Thyroid gland (tissue), 4 donors: ENCODE measurements around the gene SNX8. TPM values are rescaled to one million over a fixed set of nuclear protein-coding genes. Genes with fewer than 3 reads are reported as not detected.

Source experiments
- DNase-seq, 2 donors: peaks; one replicate each; pipeline ENCODE4 v3.0.0-alpha.2; 2019
- H3K27ac ChIP-seq, 3 donors: fragments of 200-600 bp; sonication (generic); 1 replicate in 2 of 3; 2 replicates in 1 of 3; pipeline ENCODE4 v1.5.1; 2016 to 2019; ENCODE audit warnings: mild to moderate bottlenecking in 1 of 3, moderate library complexity in 1 of 3
- H3K27me3 ChIP-seq: fragments of 200-600 bp; sonication (generic); one replicate; pipeline ENCODE4 v1.5.1; 2019
- H3K36me3 ChIP-seq, 2 donors: fragments of 200-600 bp; sonication (generic); one replicate each; pipeline ENCODE4 v1.5.1; 2016 to 2019
- H3K4me1 ChIP-seq, 2 donors: fragments of 200-600 bp; sonication (generic); one replicate each; pipeline ENCODE4 v1.5.1; 2017 to 2019
- H3K4me3 ChIP-seq, 3 donors: fragments of 200-600 bp; sonication (generic); replicated peaks in 1 of 3; 1 replicate in 2 of 3; 2 replicates in 1 of 3; pipeline ENCODE4 v1.5.1; 2016; ENCODE audit warnings: mild to moderate bottlenecking in 1 of 3
- H3K9me3 ChIP-seq: fragments of 200-600 bp; sonication (generic); one replicate; pipeline ENCODE4 v1.5.1; 2017
- POLR2A ChIP-seq, 2 donors: fragments of 450-650 bp; IDR thresholded peaks; one replicate each; pipeline ENCODE4 v1.6.1; 2017; ENCODE audit warnings: antibody characterized with exemption in 2 of 2, mild to moderate bottlenecking in 2 of 2, moderate library complexity in 1 of 2
- WGBS, 2 donors: methylation state at CpG; one replicate each; pipeline ENCODE4 v1.1.5; 2017; 5-methylcytosine and 5-hydroxymethylcytosine counted together
- intact Hi-C: fragments of 100-400 bp; cut with DNase I; formaldehyde crosslinking; loops from one replicate; pipeline ENCODE4 v1.15.1; 2023
- total RNA-seq, 4 donors: library from RNA; depleted of rRNA; stranded (reverse); fragments of >200 nt; gene quantifications; one replicate each; pipeline ENCODE4 v1.2.3, GENCODE V29; 2016
- TF ChIP-seq, protein P1 (sequence below), 6 experiments: fragments of 200-600 bp in 3 of 6; fragments of 450-650 bp in 3 of 6; sonication (generic) in 3 of 6; IDR thresholded peaks; one replicate each; pipeline ENCODE4 v1.5.1; 2016 to 2019; ENCODE audit warnings: antibody characterized with exemption in 6 of 6, mild to moderate bottlenecking in 2 of 6, inconsistent platforms in 1 of 6, moderate library complexity in 1 of 6

Gene SNX8
- total RNA-seq, 4 donors from 2014 or later, result 12.0 to 40.5 (median 23.4) TPM

DNA sequence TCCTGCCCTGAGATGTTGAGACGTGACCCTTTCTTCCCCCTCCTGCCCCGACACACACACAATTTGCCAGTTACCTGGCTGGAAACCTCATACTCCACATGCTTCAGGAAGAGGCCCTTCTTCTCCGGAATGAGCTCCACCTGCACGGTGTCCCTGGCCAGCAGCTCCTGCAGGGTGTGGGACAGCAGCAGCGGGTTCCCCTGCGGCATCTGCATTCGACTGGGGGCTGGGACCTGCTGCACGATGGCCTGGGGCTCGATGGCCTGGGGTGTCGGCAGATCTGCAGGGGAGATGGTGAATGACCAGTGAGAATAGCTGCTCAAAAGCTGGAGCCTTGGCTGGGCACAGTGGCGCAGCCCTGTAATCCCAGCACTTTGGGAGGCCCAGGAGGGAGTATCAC, 36.2 kb downstream of the SNX8 start:
- TF ChIP-seq POLR2A (IDR thresholded peaks at IDR 0.05), result no peak
- TF ChIP-seq, protein P1, sequence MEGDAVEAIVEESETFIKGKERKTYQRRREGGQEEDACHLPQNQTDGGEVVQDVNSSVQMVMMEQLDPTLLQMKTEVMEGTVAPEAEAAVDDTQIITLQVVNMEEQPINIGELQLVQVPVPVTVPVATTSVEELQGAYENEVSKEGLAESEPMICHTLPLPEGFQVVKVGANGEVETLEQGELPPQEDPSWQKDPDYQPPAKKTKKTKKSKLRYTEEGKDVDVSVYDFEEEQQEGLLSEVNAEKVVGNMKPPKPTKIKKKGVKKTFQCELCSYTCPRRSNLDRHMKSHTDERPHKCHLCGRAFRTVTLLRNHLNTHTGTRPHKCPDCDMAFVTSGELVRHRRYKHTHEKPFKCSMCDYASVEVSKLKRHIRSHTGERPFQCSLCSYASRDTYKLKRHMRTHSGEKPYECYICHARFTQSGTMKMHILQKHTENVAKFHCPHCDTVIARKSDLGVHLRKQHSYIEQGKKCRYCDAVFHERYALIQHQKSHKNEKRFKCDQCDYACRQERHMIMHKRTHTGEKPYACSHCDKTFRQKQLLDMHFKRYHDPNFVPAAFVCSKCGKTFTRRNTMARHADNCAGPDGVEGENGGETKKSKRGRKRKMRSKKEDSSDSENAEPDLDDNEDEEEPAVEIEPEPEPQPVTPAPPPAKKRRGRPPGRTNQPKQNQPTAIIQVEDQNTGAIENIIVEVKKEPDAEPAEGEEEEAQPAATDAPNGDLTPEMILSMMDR (IDR thresholded peaks at IDR 0.05), result no peak
- Histone ChIP-seq H3K36me3 (peaks cover 0 to 6% of the 10 kb centered on the region in 2 donors), H3K9me3 (no peaks in the 10 kb centered on the region), H3K4me3 (no peak overlapping the region), H3K27me3 (no peaks in the 10 kb centered on the region), H3K4me1 (peaks cover 5 to 9% of the 10 kb centered on the region in 2 donors), H3K27ac (no peak overlapping the region)
- WGBS, 2 donors, result 91 to 98% methylated on average over 9 to 11 of the region's 11 CpGs
- intact Hi-C loops, result no loop called here
- no peak for DNase-seq

DNA sequence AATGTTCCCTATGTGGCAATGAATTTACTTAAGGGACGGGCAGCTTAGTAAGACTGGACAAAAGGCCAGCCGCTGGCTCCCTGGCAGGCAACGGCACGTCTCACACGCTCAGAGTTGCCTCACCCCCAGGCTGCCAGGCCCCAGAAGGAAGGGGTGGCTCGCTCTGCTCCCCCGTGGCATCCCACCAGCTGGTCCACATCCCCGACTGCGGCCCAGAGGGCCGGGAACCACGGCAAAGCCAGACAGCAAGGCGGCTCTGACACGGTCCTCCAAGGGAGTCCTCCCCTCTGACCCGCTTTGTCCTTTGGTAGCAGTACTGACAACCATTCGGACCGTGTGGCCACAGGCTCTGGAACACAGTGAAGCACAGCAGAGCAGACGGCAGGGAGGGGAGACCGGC, 38.1 kb downstream of the SNX8 start:
- no peaks in the 10 kb centered on the region for H3K27me3 ChIP-seq
- DNase-seq, result no peak
- peaks cover 0 to 6% of the 10 kb centered on the region in 2 donors for H3K36me3 ChIP-seq
- H3K27ac ChIP-seq, result no peak overlapping the region
- no peaks in the 10 kb centered on the region for H3K4me1 ChIP-seq
- no peaks in the 10 kb centered on the region for H3K9me3 ChIP-seq
- H3K4me3 ChIP-seq, result no peak overlapping the region
- TF ChIP-seq POLR2A (IDR thresholded peaks at IDR 0.05), result no peak
- TF ChIP-seq, protein P1 (IDR thresholded peaks at IDR 0.05), result no peak
- intact Hi-C loops, result no loop called here
- WGBS, 2 donors, result 88 to 93% methylated on average over 16 of the region's 18 CpGs

DNA sequence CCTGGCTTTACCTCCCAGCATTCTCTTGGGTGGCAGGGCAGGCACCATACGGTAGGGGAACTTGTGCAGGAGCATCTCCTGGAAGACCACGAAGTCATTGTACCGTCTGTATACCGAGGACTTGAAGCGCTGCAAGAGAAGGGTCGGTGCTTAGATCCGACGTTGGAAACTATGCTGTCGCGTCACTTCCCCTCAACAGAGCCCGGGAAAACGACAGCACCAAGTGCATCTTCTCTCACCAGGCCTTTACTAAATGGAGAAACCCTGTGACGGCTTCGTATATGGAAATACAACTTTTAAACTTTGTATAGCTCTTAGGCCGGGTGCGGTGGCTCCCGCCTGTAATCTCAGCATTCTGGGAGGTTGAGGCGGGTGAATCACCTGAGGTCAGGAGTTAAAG, 39.1 kb downstream of the SNX8 start:
- no peak for TF ChIP-seq POLR2A (IDR thresholded peaks at IDR 0.05)
- TF ChIP-seq, protein P1 (IDR thresholded peaks at IDR 0.05), result no peak
- intact Hi-C loops, result no loop called here
- Histone ChIP-seq H3K27me3 (no peaks in the 10 kb centered on the region), H3K36me3 (peaks cover 5 to 6% of the 10 kb centered on the region in 2 donors), H3K9me3 (no peaks in the 10 kb centered on the region), H3K4me1 (no peaks in the 10 kb centered on the region), H3K27ac (no peak overlapping the region), H3K4me3 (no peak overlapping the region)
- WGBS, 2 donors, result 91% methylated on average over 18 of the region's 18 CpGs
- no peak for DNase-seq

DNA sequence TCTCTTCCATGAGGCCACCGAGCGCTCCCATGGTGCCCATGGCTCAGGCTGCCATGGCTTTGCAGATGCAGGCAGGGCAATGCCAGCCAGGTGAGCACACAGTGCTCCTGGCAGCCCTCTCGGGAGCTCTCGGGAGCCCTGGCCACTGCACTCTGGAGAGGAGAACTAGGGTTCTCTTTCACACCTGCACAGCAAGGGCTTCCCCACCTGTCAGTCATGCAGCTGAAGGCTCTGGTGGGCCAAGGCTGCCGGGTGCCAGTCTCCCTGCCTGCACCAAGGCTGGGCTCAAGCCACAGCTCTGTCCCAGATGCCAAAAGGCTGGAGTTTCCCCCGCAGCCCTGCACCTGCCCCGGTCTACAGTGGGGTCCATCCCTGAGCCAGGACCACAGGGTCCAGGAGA, 39.6 kb downstream of the SNX8 start:
- TF ChIP-seq, protein P1 (IDR thresholded peaks at IDR 0.05), result no peak
- no peak for TF ChIP-seq POLR2A (IDR thresholded peaks at IDR 0.05)
- Histone ChIP-seq H3K27ac (no peak overlapping the region), H3K36me3 (peaks cover 5 to 6% of the 10 kb centered on the region in 2 donors), H3K4me1 (no peaks in the 10 kb centered on the region), H3K4me3 (no peak overlapping the region), H3K27me3 (no peaks in the 10 kb centered on the region), H3K9me3 (no peaks in the 10 kb centered on the region)
- no peak for DNase-seq
- WGBS, 2 donors, result 78 to 90% methylated on average over 3 to 5 of the region's 7 CpGs
- intact Hi-C loops, result no loop called here

DNA sequence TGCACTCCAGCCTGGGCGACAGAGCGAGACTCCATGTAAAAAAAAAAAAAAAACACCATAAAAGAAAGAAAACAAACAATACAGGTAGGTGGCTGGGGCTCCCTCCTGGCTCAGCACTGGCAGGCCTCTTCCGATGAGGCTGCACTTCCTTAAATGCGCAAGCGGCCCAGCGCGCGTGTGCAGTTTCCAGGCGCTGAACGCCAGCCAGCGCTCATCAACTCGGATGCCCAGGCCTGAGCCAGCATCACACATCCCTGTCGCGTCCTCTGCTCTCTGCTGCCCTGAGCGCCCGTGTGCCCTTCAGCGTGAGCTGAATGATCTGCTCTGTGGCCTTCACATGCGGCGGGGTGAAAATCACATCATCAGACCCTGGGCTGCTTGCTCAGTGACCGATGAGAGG, 40.4 kb downstream of the SNX8 start:
- WGBS, 2 donors, result 95 to 96% methylated on average over 14 to 19 of the region's 20 CpGs
- no peak overlapping the region for H3K27ac ChIP-seq
- peaks cover 5 to 6% of the 10 kb centered on the region in 2 donors for H3K36me3 ChIP-seq
- no peaks in the 10 kb centered on the region for H3K27me3 ChIP-seq
- no peak for DNase-seq
- no peak overlapping the region for H3K4me3 ChIP-seq
- H3K9me3 ChIP-seq, result no peaks in the 10 kb centered on the region
- intact Hi-C loops, result no loop called here
- H3K4me1 ChIP-seq, result no peaks in the 10 kb centered on the region
- TF ChIP-seq, protein P1 (IDR thresholded peaks at IDR 0.05), result no peak
- TF ChIP-seq POLR2A (IDR thresholded peaks at IDR 0.05), result no peak
